HEK293T (cell line): ENCODE measurements around the gene UBR3.

ENCODE experiments used
- CTCF ChIA-PET: fragments of 350-600 bp; formaldehyde crosslinking; extraction: SDS; loops from one replicate; lab custom pipeline; 2021; ENCODE audit warnings: antibody characterized with exemption, inconsistent platforms; lab: Yijun Ruan, JAX
- POLR2A ChIA-PET: fragments of 350-600 bp; formaldehyde crosslinking; extraction: SDS; loops from one replicate; lab custom pipeline; 2020; ENCODE audit warnings: antibody characterized with exemption, inconsistent platforms; lab: Yijun Ruan, JAX
- DNase-seq: peaks from one replicate; pipeline ENCODE4 v3.0.0; 2012; ENCODE audit warnings: mixed read lengths; ENCODE audit errors: extremely low spot score
- ARNT ChIP-seq: fragments of 450-650 bp; IDR thresholded peaks from 2 replicates; pipeline ENCODE4 v1.6.1; 2017; ENCODE audit warnings: mild to moderate bottlenecking
- BHLHE40 ChIP-seq: fragments of 450-650 bp; IDR thresholded peaks from 2 replicates; pipeline ENCODE4 v1.6.1; 2016; ENCODE audit warnings: mild to moderate bottlenecking, moderate library complexity, borderline replicate concordance
- CTBP1 ChIP-seq: fragments of 450-650 bp; IDR thresholded peaks from 2 replicates; pipeline ENCODE4 v1.6.1; 2016; ENCODE audit warnings: borderline replicate concordance
- ELF4 ChIP-seq: fragments of 450-650 bp; IDR thresholded peaks from 2 replicates; pipeline ENCODE4 v1.6.1; 2017; ENCODE audit warnings: antibody characterized with exemption
- FOXA1 ChIP-seq: fragments of 450-650 bp; IDR thresholded peaks from 2 replicates; pipeline ENCODE4 v1.6.1; 2016; ENCODE audit warnings: mild to moderate bottlenecking
- FOXK2 ChIP-seq: fragments of 450-650 bp; IDR thresholded peaks from 2 replicates; pipeline ENCODE4 v1.6.1; 2016; ENCODE audit warnings: mild to moderate bottlenecking
- FOXM1 ChIP-seq: fragments of 450-650 bp; IDR thresholded peaks from 2 replicates; pipeline ENCODE4 v1.6.1; 2017; ENCODE audit warnings: mild to moderate bottlenecking, borderline replicate concordance
- HDGF ChIP-seq: fragments of 450-650 bp; IDR thresholded peaks from 2 replicates; pipeline ENCODE4 v1.6.1; 2017; ENCODE audit warnings: antibody characterized with exemption, borderline replicate concordance
- L3MBTL2 ChIP-seq: fragments of 450-650 bp; conservative IDR thresholded peaks from 2 replicates; pipeline ENCODE4 v1.6.1; 2016; ENCODE audit warnings: mild to moderate bottlenecking
- LEF1 ChIP-seq: fragments of 450-650 bp; IDR thresholded peaks from 2 replicates; pipeline ENCODE4 v1.6.1; 2017; ENCODE audit warnings: mild to moderate bottlenecking, borderline replicate concordance
- NFRKB ChIP-seq: fragments of 450-650 bp; IDR thresholded peaks from 2 replicates; pipeline ENCODE4 v1.6.1; 2016; ENCODE audit warnings: mild to moderate bottlenecking, moderate library complexity
- SP1 ChIP-seq: fragments of 450-650 bp; IDR thresholded peaks from 2 replicates; pipeline ENCODE4 v1.6.1; 2017
- SUZ12 ChIP-seq: fragments of 450-650 bp; IDR thresholded peaks from 2 replicates; pipeline ENCODE4 v1.6.1; 2016; ENCODE audit warnings: mild to moderate bottlenecking
- TARDBP ChIP-seq: fragments of 450-650 bp; IDR thresholded peaks from 2 replicates; pipeline ENCODE4 v1.6.1; 2016
- ZNF384 ChIP-seq: fragments of 450-650 bp; IDR thresholded peaks from 2 replicates; pipeline ENCODE4 v1.6.1; 2016
- TF ChIP-seq, protein P1 (sequence below): fragments of 450-650 bp; IDR thresholded peaks from 2 replicates; pipeline ENCODE4 v1.6.1; 2016

UBR3 gene

DNA sequence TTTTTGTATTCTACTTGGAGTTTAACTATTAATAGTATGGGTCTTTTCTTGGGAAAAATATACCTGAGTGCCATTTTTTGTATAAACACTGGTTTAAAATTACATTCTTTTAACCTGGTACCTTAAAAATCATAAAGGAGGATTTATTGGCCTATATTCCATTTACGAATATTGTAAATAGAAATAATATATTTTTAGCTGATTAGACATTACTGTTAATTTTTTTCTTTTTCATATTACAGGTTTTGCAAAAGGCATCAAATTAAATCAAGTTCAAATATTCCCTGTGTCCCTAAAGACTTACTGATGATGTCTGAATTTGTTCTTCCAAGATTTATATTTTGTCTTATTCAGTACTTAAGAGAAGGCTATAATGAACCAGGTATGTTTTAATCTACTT is 44.7 kb downstream of the UBR3 start:
- no peak for TF ChIP-seq NFRKB
- TF ChIP-seq FOXA1: no peak
- no peak for TF ChIP-seq FOXK2
- TF ChIP-seq ELF4: no peak
- TF ChIP-seq FOXM1: no peak
- no peak for TF ChIP-seq SP1
- no peak for TF ChIP-seq ZNF384
- TF ChIP-seq TARDBP: no peak
- no peak for TF ChIP-seq SUZ12
- TF ChIP-seq, protein P1, sequence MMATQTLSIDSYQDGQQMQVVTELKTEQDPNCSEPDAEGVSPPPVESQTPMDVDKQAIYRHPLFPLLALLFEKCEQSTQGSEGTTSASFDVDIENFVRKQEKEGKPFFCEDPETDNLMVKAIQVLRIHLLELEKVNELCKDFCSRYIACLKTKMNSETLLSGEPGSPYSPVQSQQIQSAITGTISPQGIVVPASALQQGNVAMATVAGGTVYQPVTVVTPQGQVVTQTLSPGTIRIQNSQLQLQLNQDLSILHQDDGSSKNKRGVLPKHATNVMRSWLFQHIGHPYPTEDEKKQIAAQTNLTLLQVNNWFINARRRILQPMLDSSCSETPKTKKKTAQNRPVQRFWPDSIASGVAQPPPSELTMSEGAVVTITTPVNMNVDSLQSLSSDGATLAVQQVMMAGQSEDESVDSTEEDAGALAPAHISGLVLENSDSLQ: no peak
- TF ChIP-seq HDGF: no peak
- POLR2A ChIA-PET: no interaction called here
- CTCF ChIA-PET: no interaction called here
- no peak for DNase-seq

DNA sequence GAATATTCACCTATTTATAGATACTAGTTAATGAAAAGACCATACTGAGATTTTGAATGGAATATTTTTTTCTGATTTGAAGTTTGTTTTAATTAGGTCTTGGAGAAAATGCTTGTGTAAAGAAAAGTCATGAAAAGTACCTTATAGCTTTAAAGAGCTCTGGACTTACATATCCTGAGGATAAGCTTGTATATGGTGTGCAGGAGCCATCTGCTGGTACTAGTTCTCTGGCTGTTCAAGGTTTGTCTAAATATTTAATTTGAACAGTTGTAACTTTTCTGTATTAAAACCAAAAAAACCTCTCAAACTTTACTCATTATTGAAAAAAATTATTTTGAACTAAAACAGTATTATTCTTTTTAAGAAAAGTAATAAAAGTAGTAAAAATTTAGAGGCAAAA is 50.1 kb downstream of the UBR3 start:
- DNase-seq: no peak
- TF ChIP-seq ZNF384: no peak
- TF ChIP-seq ELF4: no peak
- no peak for TF ChIP-seq L3MBTL2
- no peak for TF ChIP-seq FOXK2
- TF ChIP-seq, protein P1: no peak
- ChIA-PET POLR2A (interaction anchor here (2.4 kb wide), 1 partner anchor 53 kb away, joined by 7 read pairs; the partner anchor contains the start of gene METTL5), CTCF (interaction anchor here (0.7 to 1.3 kb wide), 4 partner anchors 14 to 53 kb away, joined by 3 to 7 read pairs (median 6); partner anchors contain the start of genes METTL5 and UBR3)

DNA sequence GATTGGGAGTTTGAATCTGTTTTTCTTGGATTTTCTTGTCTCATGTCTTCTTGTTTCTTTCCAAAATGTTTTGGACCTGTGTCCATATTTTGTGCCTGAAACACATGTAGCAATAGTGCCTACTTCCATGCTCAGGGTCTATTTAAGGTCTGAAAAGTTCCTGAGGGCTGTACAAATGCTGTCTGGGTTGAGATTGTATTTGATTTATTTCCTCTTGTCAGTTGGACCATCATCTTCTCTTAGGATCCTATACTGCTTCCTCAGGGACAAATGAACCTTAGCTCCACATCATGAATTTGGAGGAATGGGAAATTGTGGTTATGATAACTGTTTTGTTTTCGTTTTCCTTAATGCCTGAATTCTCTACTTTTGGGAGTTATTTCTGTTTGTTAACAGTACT is 59.9 kb downstream of the UBR3 start:
- CTCF ChIA-PET: interaction anchor here (0.7 kb wide), 1 partner anchor 43 kb away, joined by 4 read pairs; no protein-coding TSS in a partner anchor
- POLR2A ChIA-PET: no interaction called here
- TF ChIP-seq SP1 (no peak), HDGF (no peak), ZNF384 (no peak), FOXK2 (no peak)
- TF ChIP-seq, protein P1: peak; percentile 33; the same call in 1 of the 2 replicates
- DNase-seq: no peak

DNA sequence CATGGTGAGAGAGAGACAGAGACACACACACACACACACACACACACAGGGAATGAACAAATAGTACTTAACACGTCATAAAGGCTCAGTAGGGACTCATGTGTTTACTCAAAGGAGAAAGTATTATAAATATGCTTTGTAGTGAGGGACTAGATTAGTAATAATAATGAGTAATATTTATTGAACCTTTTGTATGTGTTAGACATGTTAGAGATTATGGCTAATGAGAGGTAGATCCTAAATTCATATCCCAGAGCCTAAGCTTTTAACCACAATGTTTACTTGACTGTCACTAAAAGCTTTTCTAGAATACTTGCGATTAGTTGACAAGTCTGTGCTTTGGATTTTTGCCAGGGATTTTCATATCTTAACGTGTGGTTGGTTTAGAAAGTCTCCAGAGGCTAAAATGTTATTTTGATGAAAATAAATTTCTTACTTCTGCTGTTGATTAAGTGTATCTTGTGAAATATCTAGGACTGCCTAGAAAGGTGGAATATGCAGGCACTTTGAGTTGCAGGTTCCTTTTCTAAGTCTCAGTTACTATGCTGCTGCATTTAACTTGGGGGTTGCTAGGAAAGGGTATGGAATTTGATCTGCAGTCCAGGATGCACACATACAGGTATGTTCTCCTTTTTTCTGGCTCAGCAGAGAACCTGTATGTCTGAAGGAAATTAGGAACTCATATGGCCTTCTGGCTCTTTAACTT is 64.5 kb downstream of the UBR3 start:
- TF ChIP-seq ELF4 (no peak), L3MBTL2 (no peak), CTBP1 (no peak), LEF1 (no peak), ZNF384 (no peak), SP1 (no peak), HDGF (no peak), BHLHE40 (no peak), SUZ12 (no peak), TARDBP (no peak), FOXK2 (no peak), ARNT (no peak), FOXM1 (no peak), FOXA1 (no peak), NFRKB (no peak)
- TF ChIP-seq, protein P1: no peak
- no peak for DNase-seq
- POLR2A ChIA-PET: no interaction called here
- CTCF ChIA-PET: no interaction called here

DNA sequence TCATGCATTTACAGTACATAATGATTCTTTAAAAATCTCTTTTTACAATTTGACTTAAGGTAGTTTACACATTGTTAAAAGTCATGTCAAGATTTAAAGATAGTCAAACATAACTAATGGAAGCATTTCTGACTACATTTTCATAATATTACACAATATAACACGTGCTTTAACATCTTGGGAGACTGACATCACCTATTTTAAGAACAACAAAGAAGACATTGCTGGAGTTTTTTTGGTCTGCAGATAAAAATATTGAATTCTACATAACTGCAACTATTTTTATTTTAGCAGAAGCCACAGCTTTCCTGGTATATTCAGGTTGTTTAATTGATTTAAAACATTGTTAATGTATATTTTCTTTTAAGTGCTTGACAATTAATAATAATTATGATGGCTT is 65.7 kb downstream of the UBR3 start:
- DNase-seq: no peak
- POLR2A ChIA-PET: no interaction called here
- no peak for TF ChIP-seq CTBP1
- TF ChIP-seq ARNT: no peak
- no peak for TF ChIP-seq FOXA1
- no peak for TF ChIP-seq LEF1
- no peak for TF ChIP-seq ZNF384
- no peak for TF ChIP-seq SUZ12
- TF ChIP-seq HDGF: no peak
- TF ChIP-seq BHLHE40: no peak
- no peak for TF ChIP-seq TARDBP
- CTCF ChIA-PET: interaction anchor here (0.6 kb wide), 1 partner anchor 410 kb away, joined by 3 read pairs; no protein-coding TSS in a partner anchor
